Stimulated activated CD4-positive, alpha-beta T cell treated with anti-CD3 and anti-CD28 coated beads, Interleukin-15, amount 100 ng/mL, for 48 hours (primary cell): ENCODE data around the gene SLC16A6.
"Not testable (repeated sequence)": the region's sequence is repeated elsewhere in the genome, so short reads cannot be mapped to it uniquely, and the experiment has no call there.

Experiments
- DNase-seq, 2 donors: peaks; one replicate each; pipeline ENCODE4 v3.0.0-alpha.2; 2020; ENCODE audit warnings: low read depth in 2 of 2

SLC16A6 gene

DNA sequence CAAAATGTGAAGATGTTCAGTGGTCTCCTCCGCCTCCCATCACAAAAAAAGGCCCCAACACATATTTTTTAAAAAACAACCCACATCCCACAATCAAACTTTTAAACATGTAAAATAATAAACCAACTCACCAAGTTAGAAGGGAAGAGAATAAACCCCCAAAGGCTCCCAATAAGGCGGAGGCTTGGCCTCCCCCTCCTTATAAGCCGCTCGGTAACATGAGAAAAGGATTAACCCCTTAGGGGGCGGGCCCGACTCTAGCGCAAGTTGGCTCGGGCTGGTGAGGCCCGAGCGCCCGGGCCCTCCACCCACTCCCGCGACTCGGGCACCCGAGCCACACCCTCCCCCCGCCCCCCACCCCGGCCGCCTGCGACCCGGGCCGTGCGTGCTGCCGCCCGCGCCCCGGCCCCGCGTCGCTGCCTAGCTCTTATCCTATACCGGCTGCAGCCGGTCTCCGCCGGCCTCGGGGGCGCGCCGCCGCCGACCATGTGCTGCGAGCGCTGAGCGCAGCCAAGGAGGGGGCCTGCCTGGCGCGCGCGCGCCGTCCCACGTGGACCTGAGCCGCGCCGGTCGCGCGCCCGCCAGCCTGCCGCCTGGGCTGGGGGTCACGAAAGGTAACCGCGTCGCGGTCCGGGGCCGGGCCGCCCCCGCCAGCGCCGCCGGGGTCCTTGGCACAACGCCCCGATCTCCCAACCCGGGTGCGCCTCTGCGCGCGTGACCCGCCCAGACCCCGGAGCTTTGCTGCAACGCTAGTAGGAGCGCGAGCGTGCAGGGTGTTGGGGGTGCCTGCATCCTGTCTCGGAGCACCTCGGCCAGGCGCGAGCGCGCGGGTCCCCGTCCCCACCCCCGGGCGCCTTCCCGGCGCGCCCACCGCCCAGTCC, at the start of gene SLC16A6, which contains the start of gene ARSG:
Gene SLC16A6, minus strand, starts transcription at position 173 of the 881 bp plus-strand sequence. CDS start 12,807 bp downstream, outside the sequence.
Gene ARSG, plus strand, starts transcription at position 541 of the 881 bp plus-strand sequence. CDS start 15,999 bp downstream, outside the sequence.
- peak; percentile 70 to 72 for DNase-seq

GRCh38 chr17:68334393-68334792, 43.5 kb upstream of the SLC16A6 start:
- no peak for DNase-seq

DNA sequence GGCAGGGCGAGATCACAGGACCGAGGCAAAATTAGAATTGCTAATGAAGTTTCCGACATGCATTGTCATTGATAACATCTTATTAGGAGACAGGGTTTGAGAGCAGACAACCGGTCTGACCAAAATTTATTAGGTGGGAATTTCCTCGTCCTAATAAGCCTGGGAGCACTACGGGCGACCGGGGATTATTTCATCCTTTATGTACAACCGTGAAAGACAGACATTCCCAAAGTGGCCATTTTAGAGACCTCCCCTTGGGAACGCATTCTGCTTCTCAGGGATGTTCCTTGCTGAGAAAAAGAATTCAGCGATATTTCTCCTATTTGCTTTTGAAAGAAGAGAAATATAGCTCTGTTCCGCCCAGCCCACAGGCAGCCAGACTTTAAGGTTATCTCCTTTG, 41.0 kb upstream of the SLC16A6 start:
- DNase-seq: not testable (repeated sequence)

GRCh38 chr17:68329331-68329730, 38.4 kb upstream of the SLC16A6 start:
- DNase-seq: no peak

DNA sequence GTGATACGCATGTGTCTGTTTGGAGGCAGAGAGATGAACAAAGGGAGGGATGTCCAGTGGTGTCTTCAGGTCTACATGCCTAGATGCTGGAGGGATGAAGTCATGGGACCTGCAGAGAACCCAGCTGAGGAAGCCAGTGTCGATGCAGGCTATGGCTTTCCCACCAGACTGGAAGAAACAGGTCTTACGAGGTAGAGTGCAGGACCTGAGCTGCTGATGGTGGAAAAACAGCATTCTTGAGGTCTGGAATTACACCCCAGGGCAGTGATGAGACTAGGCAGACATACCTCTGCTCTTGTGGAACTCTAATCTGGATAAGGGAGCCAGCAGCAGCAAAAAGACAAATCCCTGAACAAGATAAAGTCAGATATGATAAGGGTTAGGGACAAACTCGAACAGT, 37.7 kb upstream of the SLC16A6 start:
- DNase-seq: no peak

DNA sequence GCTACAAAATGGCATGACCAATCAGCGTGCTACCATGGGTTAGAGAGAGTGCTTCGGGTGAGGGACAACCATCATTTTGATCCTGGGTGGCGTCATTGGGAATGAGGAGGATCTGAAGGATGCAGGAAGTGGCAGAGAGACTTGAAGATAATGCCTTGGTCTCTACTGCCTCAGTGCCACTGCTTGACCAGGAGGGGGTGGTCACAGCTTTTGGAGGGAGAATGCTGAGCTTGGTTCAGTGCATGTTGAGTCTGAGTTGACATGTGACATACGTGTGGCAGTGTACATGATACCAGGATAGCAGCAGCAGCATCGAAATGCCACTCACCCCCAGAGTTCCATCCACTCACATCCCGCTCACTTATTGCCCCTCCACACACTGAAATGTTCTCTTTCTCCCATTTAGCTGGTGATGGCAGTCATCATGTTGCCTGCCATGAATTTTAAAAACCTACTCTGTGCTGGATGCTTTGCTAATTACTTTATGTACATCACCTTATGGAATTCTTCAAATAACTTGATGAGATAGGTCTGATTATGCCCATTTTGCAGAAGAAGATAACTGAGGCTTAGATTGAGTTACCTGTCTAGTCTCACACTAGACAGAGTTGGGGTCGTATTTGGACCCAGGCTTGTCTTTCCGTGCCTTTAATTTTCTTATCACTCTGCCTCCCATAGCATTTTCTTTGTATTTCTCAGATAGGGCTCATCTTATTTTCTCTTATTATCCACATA, 37.1 kb upstream of the SLC16A6 start:
- DNase-seq: no peak

DNA sequence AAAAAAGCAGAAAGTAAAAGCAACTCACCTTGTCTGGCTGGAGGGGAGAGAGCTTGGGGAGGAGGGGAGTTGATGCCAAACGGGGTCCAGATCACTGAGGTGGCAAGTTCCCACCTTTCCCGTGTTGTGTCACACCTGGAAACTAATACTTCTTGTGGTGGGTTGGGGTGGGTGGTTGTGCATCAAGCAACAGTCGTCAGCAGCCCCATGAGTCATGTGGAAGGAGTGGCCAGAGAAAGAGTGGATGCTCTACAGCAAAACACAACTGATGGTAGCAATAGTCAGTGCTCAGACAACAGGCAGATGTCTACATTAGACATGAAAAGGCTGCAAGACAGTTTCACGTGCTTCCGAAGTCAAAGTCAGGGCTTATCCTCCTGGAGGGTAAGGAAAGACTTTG, 35.8 kb upstream of the SLC16A6 start:
- DNase-seq: no peak

DNA sequence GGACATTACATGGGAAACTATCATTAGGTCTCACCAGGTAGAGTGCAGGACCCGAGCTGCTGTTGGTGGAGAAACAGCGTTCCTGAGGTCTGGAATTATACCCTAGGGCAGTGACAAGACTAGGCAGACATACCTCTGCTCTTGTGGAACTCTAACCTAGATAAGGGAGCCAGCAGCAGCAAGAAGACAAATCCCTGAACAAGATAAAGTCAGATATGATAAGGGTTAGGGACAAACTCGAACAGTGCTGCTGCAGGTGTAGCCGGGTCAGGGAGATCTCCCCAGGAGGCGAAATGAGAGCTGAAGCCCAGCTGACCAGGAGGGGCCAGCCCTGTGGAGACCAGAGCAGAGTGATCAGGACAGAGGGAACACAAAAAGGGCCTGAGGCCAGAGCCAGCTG, 35.0 kb upstream of the SLC16A6 start:
- no peak for DNase-seq

GRCh38 chr17:68324654-68325336, 33.9 kb upstream of the SLC16A6 start:
- no peak for DNase-seq

- DNase-seq: no peak
Measured at GRCh38 chr17:68324114-68324513, 33.2 kb upstream of the SLC16A6 start.

DNA sequence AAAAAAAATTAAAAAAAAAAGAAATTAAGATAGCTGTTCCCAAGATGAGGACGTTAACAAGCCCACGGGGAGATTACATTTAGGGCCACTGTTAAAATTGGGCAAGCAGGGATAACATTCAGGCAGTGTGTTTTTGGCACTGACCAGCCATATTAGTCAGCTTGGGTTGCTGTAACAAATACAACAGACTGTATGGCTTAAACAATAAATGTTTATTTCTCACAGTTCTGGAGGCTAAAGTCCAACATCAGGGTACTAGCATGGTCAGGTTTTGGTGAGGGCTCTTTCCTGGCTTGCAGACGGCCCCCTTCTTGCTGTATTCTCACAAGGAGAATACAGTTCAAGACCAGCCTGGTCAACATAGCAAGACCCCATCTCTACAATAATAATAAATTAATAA, 31.7 kb upstream of the SLC16A6 start:
- no peak for DNase-seq

DNA sequence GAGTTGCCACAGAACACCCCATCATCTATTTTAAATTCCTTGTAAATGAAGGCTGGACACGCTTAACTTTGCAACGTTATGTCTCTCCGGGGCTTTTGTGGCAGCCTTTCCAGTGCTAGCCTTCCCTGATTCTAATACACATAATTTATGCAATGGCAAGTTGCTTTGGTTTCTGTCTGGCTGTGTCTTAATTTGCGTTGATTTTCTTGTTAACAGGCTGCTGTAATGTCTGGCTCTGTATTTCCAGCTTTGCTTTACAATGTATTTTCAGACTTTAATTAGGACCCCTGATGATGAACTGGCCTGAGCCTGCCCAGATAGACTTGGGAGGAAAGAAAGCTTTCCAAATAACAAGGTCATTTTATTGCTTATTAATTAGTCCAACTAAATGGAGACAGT, 30.6 kb upstream of the SLC16A6 start:
- DNase-seq: no peak

GRCh38 chr17:68320943-68321555, 30.1 kb upstream of the SLC16A6 start:
- no peak for DNase-seq

DNA sequence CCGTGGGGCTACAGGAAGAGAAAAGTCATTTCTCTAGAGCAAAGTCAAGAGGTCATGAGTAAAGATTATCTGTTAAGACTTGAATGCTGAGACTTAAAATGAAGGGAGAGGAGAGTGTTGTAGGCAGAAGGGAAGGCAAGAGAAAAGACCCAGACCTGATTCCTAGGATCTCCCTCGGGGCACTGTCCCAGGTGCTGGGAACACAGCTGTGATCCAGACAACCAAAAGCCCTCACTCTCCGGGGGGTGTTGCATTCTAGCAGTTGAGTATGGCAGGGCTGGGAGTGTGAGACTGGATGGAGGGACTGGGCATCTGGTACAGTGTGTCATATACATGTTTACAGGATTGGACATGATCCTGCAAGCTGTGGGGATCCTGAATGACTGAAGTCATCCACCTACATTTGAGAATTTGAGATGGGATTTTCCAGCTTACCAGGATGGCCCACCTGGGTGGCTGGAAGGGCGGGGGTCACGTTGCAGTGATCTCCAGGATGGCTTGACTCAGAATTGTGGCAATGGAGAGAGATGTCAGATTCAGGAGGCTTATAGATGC, 29.5 kb upstream of the SLC16A6 start:
- no peak for DNase-seq

DNA sequence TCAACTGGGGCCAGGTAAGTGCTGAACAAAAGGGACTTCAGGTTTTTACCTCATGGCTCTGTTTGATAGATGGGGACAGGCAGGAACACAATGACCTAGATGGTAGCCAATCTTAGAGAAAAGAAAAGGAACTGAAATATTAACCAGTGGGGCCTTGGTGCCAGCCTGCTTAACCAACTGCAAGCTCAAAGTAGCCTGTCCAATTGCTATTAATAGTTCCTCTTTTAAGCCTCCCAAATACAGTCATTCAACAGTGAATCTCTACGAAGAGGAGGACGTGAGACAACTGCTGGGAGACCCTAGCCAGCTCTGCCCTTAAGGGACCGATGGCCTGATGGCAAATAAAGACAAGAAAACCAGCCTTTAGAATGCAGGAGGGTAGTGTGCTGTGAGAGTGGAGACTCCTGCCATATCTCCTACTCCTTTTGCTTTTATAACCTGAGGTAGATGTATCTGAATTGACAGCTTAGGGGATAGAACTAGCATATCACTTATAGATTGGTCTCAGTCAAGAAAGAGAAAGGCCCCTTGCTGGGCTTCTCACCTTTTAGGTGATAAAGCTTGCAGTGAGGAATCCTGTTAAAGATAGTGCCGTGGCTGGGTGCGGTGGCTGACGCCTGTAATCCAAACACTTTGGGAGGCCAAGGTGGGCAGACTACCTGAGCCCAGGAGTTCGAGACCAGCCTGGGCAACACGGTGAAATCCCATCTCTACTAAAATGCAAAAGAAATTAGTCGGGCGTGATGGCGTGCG, 28.7 kb upstream of the SLC16A6 start:
- no peak for DNase-seq

GRCh38 chr17:68318103-68318991, 27.4 kb upstream of the SLC16A6 start:
- DNase-seq: no peak

- no peak for DNase-seq
Measured at GRCh38 chr17:68317458-68317857, 26.5 kb upstream of the SLC16A6 start.

- no peak for DNase-seq
Measured at GRCh38 chr17:68315930-68316329, 25.0 kb upstream of the SLC16A6 start.

DNA sequence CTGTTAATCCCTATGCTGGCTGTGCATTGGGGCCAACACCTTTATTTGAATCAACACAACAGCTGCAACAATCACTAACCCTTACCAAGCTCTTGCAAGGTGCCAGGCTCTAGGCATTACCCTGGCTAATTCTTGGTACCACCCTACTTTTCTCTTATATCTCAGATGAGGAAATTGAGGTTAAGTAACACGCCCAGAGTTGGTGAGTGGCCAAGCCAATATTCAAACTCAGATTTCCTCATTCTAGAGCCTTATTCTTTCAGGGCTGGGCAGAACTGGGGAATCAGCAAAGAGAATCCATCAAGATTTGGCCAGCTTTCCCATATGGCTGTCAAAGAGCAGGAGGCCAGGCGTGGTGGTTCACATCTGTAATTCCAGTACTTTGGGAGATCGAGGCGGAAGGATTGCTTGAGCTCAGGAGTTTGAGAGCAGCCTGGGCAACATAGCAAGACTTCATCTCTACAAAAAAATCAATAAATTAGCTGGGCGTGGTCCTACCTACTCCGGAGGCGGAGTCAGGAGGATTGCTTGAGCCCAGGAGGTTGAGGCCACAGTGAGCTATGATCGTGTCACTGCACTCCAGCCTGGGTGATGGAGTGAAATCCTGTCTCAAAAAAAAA, 24.1 kb upstream of the SLC16A6 start:
- no peak for DNase-seq
